Retina (tissue), 1 donor: ENCODE data around the gene STEAP2.
"Not testable (repeated sequence)": the region's sequence is repeated elsewhere in the genome, so short reads cannot be mapped to it uniquely, and the experiment has no call there.

Source experiments
- DNase-seq: peaks from one replicate; pipeline ENCODE4 v3.0.0-alpha.2; 2016

Gene STEAP2

DNA sequence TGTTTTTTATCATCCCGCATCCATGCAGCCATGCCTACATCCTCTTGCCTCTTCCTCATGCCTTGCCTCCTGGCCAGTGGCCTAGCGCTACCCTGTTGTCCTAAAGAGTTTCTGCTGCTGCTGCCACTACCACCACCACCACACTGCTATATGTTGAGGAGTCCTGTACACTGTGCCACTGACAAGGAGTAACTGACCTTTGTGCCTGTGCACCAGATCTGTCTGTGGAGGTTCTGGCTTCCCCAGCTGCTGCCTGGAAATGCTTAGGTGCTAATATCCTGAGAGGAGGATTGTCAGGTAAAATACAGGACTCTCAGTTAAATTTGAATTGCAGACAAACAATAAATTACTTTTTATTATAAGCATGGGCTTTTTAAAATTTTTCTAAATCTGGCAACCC is 26.5 kb downstream of the STEAP2 start:
- no peak for DNase-seq

DNA sequence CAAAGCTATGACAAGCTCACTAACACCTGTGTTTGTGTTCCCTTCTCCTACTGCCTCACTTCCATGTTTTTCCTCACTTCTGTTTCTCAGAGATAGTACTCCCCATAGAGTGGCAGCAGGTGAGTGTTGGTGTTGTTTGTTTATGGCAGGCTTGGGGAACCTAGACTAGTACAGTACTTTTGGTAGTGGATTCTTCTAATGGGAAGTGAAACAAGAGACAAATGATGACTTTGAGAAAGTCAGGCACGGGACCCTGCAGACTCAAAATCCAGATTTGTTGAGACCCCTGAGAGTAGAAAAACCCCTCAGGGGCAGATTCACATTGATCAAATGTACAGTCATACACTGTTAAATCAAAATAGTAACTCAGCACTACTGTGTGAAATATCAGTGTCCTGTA is 27.0 kb downstream of the STEAP2 start:
- DNase-seq = no peak

DNA sequence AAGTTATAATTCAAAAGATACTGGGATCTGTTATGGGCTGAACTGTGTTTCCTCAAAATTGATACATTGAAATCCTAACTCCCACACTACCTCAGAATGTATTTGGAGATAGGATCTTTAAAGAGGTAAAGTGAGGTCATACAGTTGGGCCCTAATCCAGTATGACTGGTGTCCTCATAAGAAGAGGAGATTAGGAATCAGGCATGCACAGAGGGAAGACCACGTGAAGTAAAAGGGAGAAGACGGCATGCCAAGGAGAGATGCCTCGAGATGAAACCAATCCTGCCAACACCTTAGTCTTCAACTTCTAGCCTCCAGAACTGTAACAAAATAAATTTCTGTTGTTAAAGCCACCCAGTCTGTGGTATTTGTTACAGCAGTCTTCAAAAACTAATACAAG is 27.5 kb downstream of the STEAP2 start:
- no peak for DNase-seq

DNA sequence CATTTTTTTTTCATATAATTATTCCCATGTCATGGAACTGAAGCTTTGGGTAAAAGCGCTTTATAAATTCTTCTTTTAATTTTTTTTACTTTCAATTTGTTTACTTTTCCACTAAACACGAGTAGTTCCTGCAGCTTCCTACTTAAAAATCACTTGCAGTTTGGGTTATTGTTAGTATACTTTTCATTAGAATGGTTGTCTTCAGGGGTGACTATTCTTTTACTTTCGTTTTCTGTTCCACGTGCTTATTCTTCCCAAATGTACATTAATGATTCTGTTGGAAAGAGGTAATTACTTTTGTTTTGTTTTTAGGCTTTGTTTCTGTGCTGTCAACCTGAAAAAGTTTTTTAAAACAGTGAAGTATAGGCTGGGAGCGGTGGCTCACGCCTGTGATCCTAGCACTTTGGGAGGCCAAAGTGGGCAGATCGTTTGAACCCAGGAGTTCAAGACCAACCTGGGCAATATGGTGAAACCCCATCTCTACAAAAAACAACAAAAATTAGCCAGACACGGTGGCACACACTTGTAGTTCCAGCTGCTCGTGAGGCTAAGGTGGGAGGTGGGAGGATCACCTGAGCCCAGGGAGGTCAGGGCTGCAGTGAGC is 28.2 kb downstream of the STEAP2 start:
- no peak for DNase-seq

DNA sequence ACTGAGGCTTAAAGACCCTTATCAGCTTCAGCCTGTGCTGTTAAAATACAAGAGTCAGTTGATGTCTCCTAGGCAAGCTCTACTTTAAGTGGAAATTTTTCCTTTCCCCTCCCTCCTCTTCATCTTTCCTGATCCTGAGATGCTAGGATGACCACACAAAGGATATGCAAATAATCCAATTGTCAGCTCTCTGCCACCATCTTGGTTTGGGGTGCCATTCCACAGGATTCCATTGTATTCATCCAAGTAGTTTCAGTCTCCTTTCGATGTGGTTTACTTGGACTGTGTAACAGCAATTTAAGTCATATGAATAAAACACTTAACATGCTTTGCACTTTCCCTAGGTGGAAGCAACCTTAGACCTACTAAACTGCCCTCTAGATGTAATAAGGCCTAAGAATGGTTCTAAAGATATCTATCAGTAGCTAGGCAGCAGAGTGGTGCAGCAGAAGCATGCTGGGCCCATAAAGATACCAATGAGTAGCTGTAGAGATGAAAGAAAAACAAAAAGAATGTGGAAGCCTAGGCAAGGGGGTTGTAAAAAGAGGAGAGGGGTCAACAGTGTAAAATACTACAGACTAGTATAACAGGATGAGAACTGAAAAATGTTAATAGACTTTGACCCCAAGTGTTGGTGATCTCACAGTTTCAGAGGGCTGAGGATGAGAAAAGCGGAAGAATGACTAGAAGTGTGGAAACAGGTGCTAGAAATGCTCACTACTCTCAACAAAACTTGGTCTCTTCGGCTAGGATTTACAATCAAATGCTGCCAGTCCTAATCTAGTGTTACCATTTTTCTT is 31.0 kb downstream of the STEAP2 start:
- DNase-seq = no peak

DNA sequence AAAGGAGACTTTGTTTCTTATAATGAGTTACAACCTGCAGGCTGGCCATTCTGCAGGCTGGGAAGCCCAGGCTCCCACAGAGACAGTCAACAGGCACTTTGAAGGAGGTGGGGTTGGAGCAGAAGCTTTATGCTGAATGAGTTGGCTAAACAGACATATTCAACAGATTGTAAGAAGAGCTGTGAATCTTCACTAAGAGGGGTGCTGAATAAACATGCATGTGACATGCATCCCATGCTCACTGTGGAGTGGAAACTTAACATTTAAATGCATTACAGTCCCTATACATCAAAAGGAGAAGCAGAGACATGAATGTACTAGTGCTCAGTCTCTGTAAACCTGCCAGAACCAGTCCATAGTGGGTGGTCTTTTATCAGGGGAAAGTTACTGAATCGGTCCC is 32.0 kb downstream of the STEAP2 start:
- no peak for DNase-seq

DNA sequence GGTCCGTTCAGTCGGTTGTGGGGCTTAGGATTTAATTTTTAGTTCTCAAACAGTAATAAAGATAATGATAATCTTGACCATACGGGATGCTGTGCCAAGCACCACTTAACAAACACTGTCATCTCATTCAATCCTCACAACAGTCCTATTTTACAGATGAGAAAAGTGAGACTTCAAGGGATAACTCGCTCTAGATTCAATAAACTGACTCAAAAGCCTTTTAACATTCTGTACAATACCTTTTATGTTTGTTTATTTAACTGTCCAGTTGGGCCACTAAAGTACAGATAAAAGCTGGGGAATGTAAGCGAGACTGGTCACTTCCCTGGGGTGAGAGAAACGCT is 33.0 kb downstream of the STEAP2 start:
- DNase-seq = no peak

DNA sequence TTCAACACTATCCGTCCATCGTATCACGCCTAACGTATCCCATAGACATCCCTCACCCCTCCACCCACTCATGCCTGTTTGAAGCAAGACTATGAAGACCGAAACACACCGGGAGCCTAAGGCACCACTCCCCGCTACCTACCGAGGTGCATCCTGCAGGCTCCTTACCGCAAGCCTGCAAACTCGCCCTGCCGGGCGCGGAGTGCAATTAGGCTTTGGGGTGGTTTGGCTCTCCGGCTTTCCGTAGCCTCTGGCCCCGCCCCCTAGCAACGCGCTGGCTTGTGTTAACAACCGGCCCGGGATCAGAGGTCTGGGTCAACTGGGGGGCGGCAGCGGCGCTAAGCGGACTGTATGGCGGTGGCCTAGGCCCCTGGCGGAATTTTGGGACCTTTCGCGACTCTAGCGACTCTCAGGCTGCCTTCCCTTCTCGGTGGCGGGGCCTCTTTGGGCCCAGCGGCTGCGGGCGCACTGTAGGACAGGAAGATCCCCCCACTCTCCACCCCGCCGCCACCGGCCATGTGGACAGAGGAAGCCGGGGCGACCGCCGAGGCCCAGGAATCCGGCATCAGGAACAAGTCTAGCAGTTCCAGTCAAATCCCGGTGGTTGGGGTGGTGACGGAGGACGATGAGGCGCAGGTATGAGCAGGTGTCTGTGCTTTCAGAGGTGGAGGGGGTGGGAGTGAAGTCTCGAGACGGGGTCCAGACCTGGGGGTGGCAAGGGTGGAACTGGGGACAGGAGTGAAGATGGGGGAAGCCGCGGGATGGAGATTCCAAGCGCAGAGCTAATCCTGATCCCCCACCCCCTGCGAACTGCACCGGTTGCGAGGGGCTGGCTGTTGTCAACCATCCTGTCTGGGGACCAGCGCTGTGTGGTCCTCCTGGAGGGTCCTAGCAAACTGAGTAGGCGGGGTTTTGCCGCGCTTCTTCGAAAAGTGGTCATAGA is 33.6 kb downstream of the STEAP2 start, which contains the start of gene CFAP69:
Gene CFAP69 (plus strand): TSS at position 266 of the 943 bp plus-strand sequence. CDS start 251 bp downstream, at position 517.
- peak; percentile 99 for DNase-seq

DNA sequence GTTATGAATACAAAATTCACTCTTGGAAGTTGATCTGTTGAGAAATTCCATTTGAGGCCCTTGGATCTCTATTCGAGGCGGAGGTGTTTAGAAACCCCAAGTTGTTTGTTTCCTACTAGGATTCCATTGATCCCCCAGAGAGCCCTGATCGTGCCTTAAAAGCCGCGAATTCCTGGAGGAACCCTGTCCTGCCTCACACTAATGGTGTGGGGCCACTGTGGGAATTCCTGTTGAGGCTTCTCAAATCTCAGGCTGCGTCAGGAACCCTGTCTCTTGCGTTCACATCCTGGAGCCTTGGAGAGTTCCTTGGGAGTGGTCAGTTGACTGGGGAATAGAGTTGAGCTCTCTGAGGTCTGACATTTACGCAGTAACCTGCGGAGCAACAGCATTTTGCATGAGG is 34.6 kb downstream of the STEAP2 start:
- DNase-seq = peak; percentile 35

DNA sequence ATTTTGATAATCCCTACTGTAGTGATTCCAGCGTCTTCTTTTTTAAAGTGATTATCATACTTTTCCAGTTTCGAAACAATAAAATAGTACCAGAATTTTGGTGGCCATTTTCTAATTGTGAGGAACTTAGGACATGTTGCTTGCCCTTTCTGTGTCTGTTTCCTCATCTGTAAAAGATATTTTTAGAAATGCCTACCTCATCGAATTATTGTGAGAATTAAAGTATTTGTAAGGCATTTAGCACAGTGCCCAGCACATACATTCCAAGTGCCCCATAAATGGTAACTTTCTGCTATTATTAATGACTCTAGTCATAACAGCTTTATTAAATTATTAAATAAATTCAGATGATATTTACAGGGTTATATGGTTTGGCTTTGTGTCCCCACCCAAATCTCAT is 37.2 kb downstream of the STEAP2 start:
- DNase-seq = no peak

DNA sequence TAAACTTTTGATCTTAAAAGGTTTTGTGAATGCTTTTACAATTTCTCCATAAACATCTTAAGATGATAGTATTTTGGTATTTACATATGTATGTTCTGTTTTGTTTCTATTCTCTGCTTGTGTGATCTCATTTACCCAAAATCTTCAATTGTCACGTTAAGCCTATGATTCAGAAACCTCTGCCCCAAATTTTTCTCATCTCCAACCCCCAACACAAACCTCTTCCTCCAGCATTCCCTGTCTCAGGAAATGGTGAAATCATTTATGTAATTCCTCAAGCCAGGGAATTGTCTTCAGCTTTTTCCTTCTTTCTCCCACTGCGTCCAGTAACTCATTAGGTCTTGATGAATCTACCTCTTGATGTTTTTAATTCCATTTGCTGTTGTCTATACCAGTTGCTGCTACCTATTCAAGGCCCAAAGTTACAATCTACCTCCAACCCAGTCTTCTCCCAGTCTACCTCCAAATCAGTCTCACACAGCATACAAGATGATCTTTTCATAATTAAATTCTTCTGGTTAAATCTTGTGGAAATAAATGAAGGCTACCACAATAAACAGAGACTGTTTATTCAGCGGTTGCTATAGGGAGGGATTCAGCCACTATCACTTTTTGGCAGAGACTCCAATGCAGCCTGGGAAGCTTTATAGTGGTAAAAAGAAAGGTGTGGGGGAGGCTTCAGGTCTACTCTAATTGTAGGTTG is 39.2 kb downstream of the STEAP2 start:
- DNase-seq = no peak

DNA sequence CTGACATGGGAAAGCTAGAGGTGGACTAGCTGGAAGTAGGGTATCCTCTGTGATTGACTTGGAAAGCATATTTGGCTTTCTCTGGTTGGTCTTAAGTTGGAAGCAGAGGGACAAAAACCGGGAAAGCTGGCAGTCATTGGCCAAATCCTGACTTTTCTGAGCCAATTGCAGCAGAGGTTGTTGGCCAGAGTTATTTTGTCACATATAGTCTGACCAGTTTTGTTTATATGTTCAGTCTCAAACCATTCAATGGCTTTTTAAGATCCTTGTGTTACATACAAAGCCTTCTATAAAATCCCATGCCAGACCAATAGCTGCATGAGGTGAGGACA is 39.7 kb downstream of the STEAP2 start:
- no peak for DNase-seq

DNA sequence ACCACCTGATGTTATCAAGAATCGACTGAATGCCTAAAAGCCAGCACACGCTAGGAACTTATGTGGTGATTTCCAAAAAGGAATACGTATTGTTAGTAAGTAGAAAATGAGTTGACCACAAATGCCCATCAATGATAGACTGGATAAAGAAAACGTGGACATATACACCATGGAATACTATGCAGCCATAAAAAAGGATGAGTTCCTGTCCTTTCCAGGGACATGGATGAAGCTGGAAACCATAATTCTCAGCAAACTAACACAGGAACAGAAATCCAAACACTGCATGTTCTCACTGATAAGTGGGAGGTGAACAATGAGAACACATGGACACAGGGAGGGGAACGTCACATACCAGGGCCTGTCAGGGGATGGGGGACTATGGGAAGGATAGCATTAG is 44.5 kb downstream of the STEAP2 start:
- DNase-seq = not testable (repeated sequence)

DNA sequence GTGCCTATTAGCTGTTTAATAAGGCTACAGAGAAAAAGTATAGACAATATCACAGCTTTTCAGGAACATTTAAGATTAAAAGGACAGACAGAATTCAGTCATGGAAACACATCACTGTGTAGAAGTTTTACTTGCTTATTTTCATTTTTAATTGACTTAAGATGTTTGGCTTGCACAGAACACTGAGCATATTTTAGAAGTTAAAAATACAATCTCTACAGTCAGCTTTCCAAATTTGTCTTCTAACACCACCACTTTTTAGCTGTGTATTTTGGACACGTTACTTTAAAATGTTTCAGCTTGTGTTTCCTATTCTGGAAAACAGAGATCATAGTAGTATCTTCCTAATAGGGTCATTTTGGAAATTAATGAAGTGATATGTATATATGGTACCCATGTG is 45.2 kb downstream of the STEAP2 start:
- DNase-seq = no peak

DNA sequence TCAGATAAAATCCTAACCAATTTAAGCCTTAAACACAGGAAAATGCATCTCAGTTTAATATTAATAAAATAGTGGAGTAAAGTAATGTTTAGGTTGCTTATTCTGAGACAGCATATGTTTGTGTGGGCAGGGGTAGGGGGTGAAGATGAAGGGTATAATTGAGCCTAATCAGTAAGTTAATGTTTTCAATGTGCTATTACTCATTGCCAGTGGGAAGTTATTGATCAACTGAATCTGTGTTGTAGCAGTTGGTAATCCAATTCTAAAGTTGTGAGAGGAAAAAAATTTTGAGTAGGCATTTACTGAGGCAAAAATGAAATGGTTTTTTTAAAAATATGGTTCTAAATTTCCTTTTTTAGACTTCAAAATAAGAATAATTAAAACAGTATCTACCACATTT is 49.9 kb downstream of the STEAP2 start:
- DNase-seq = no peak

DNA sequence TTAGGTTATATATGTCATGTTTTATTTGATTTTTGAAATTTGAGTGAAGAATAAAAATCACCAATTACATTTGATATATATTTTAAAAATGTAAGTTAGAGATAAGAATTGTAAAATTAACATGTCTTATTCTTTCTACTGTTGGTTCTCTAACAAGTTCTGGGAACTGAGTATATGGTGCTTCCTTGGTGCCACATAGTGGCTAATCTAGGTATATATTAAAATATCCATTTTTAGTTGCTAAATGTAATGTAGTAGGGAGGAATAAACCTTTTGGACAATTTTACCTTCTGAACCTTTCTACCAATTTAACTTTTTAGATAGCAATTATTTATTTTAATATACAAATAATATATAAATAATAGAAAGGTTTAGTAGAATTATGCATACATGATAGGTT is 50.9 kb downstream of the STEAP2 start:
- no peak for DNase-seq

DNA sequence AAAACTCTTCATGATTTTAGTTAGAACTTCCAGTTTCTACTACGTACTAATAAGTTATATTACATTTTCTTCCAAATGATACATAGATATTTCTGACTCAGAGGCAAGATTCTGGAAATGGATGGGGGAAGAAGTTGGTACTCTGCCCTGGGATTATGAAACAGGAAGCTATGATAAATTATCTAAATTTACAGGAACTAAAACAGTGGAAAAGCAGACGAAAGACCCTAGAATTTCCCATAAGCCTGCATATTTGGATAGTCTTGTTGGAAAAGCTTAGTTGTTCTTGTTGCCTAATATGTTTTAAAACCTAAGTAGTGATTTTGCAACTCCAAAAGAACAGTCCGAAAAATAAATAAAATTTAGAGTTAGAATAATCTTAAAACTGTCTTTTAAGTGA is 55.3 kb downstream of the STEAP2 start:
- DNase-seq = no peak

DNA sequence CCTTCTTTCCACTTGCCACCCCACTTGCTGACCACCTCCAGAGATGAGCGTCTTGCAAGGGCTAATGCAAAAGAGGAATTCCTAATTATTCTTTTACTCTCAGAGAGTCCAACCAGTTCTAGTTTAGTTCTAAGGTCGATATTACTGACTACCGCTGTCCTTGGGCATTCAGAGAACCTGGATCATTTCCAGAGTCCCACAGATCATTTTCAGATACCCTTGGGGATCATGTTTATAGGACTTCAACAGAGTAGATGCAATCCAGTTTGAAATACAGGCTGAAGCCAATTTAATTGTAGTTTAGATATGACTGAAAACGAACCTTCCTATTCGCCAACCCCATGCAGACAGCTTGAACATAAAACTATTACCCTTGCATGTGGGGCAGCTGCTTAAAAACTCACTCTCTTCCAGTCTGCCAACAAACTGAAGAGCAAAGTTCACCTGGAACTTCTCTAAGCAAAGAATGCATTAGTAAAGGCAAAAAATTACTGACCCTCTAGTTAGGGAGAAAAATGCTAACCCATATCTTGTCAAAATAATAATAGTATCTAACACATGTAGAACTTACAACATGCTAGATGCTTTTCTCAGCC is 55.8 kb downstream of the STEAP2 start:
- no peak for DNase-seq

DNA sequence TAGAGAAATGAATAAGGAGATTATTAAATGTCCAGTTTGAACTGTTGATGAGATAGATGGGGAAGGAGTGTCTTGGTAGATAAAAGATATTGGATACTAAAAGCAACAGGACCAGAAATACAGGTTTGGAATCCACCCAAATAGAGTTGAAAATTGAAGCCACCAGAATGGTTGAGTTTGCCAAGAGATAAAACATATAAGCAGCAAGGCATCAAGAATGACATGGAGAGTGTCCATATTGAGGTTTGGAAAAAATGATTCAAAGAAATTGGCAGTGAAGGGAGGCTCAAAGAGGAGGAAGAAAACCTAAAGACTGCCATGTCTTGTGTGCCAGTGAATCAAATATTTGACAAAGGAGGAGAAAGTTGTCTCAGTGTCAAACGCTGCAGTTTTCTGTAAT is 57.6 kb downstream of the STEAP2 start:
- no peak for DNase-seq

DNA sequence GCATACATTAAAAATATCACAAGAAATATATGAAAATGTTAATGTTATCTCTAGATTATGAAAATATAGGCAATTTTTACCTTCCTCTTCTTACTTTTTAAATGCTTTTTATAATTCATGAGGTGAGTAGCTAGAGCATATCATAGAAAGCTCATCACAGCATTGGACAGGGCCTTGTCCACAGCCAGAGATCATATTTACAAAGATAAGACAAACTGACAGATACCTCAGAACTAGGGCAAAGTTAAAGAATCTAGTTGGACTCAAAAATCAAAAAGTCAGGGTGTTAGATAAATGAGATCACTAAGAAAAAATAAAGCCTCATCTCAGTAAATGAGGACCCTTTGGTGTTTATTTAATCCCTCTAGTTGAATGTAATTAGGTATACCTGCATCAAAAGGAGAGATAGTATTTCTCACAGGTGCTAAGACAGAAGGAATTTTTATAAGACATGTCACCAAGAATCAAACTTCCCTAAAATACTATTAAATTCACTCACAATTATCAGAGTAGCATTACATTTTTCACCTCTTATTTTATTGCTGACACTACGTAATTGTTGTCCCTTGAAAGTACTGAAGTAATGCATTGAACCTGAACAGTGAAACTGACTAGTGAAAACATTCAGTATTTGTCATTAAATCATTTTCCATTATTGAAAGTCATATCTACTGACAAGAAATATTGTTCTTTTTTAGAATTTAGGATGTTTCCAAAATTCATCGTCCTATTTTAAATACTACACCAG is 59.1 kb downstream of the STEAP2 start:
- no peak for DNase-seq

DNA sequence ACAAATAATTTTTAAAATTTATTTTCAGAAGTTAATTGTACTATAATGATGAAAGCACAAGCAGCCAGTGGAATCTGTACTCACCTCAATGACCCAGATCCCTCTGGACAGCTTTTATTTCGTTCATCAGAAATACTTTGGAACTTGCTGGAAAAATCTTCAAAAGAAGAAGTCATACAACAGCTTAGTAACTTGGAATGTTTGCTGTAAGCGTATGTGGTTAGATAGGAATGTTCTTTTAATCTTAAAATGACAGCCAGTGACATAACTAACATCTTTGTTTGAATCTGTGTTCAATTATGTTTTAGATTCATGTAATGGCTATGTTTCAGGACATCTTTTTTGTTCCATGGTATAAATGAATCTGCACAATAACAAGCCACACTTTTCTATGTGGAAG is 60.2 kb downstream of the STEAP2 start:
- DNase-seq = no peak

DNA sequence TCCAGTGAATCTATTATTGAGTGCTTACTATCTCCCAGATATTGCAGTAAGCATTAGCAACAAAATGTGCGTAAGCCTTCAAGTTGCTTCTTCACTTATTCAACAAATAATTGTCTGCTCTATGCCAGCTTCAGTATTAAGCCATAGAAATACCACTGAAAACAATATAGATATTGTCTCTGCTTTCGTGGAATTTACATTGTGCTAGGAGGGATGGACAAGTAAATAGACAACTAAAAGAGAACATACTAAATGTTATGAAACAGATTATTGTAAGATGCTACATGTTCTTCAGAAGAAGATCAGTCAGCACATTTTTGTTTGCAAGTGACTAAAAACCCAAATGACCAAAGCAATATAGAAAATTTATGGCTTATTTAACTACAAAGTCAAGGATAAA is 60.7 kb downstream of the STEAP2 start:
- no peak for DNase-seq
